Glutamatergic neuron (in vitro differentiated cells): ENCODE data around the gene CORO1A. TPM values are rescaled to one million over a fixed set of nuclear protein-coding genes. Genes with fewer than 3 reads are reported as not detected.
"Not testable (repeated sequence)": the region's sequence is repeated elsewhere in the genome, so short reads cannot be mapped to it uniquely, and the experiment has no call there.

Experiments
- DNase-seq: peaks from one replicate; pipeline ENCODE4 v3.0.0; 2022
- H3K27ac Mint-ChIP-seq: one replicate; pipeline ENCODE4 v1.8.0; 2020; ENCODE audit warnings: mild to moderate bottlenecking, mixed read lengths, inconsistent platforms; ENCODE audit not compliant: unreplicated experiment
- H3K27me3 Mint-ChIP-seq: one replicate; pipeline ENCODE4 v1.8.0; 2020; ENCODE audit warnings: mild to moderate bottlenecking, moderate library complexity, mixed read lengths, inconsistent platforms; ENCODE audit not compliant: unreplicated experiment
- H3K36me3 Mint-ChIP-seq: one replicate; pipeline ENCODE4 v1.8.0; 2020; ENCODE audit warnings: mild to moderate bottlenecking, mixed read lengths, inconsistent platforms; ENCODE audit not compliant: unreplicated experiment
- H3K4me1 Mint-ChIP-seq: one replicate; pipeline ENCODE4 v1.8.0; 2020; ENCODE audit warnings: mild to moderate bottlenecking, low read depth, mixed read lengths, inconsistent platforms; ENCODE audit not compliant: unreplicated experiment
- H3K4me3 Mint-ChIP-seq: one replicate; pipeline ENCODE4 v1.8.0; 2020; ENCODE audit warnings: mild to moderate bottlenecking, mixed read lengths, inconsistent platforms; ENCODE audit not compliant: unreplicated experiment
- H3K9me3 Mint-ChIP-seq: one replicate; pipeline ENCODE4 v1.8.0; 2020; ENCODE audit warnings: mild to moderate bottlenecking, moderate library complexity, mixed read lengths, inconsistent platforms; ENCODE audit not compliant: unreplicated experiment
- CTCF ChIP-seq: fragments of 200-600 bp; sonication (generic); IDR thresholded peaks from one replicate; pipeline ENCODE4 v1.5.0; 2021; ENCODE audit not compliant: partially characterized antibody, unreplicated experiment
- total RNA-seq: library from RNA; stranded (reverse); fragmentation: NEBNext Ultra II Directional; extraction: Animal tissue kit (Norgen Biotek cat#: 25700); gene quantifications from one replicate; pipeline ENCODE4 v1.2.1, GENCODE V29; 2021; ENCODE audit not compliant: unreplicated experiment

CORO1A gene
- total RNA-seq, 1 donor from 2014 or later, result 75.2 TPM

GRCh38 chr16:30155188-30155587 is 28.2 kb upstream of the CORO1A start:
- no peak for DNase-seq
- H3K27ac Mint-ChIP-seq, result no peak overlapping the region
- no peaks in the 10 kb centered on the region for H3K4me1 Mint-ChIP-seq
- peaks cover 2% of the 10 kb centered on the region for H3K9me3 Mint-ChIP-seq
- no peak overlapping the region for H3K4me3 Mint-ChIP-seq
- no peaks in the 10 kb centered on the region for H3K36me3 Mint-ChIP-seq
- no peak for TF ChIP-seq CTCF
- peaks cover 4% of the 10 kb centered on the region for H3K27me3 Mint-ChIP-seq

DNA sequence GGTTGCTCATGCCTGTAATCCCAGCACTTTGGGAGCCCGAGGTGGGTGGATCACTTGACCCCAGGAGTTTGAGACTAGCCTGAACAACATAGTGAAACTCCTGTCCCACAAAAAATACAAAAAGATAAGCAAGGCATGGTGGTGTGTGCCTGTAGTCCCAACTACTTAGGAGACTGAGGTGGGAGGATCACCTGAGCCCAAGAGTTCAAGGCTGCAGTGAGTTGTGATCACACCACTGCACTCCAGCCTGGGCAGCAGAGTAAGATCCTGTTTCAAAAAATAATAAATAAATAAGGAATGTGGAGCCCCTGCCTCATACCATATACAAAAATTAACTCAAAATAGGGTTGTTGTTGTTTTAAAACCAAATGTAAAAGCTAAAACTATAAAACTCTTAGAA is 26.2 kb upstream of the CORO1A start:
- Mint-ChIP-seq H3K4me1 (no peaks in the 10 kb centered on the region), H3K27me3 (no peaks in the 10 kb centered on the region), H3K27ac (no peak overlapping the region)

DNA sequence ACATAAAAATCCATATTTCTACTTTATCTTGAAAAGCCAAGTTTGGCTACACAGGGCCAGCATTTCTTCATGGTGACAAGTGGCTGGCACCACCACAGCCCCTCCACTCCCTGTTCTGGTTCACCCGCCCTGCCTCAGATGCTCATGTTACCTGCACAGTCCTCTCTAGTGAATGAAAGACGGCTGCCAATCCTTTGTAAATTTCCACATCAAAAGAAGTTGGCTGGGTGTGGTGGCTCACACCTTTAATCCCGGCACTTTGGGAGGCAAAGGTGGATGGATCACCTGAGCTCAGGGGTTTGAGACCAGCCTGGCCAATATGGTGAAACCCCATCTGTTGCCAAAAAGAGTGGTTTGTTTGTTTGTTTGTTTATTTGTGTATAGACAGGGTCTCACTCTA is 19.9 kb upstream of the CORO1A start:
- Mint-ChIP-seq H3K27me3 (peaks cover 5% of the 10 kb centered on the region), H3K4me1 (peaks cover 1% of the 10 kb centered on the region), H3K27ac (no peak overlapping the region), H3K9me3 (peaks cover 7% of the 10 kb centered on the region), H3K4me3 (no peak overlapping the region), H3K36me3 (peaks cover 4% of the 10 kb centered on the region)
- DNase-seq, result no peak
- no peak for TF ChIP-seq CTCF

More for the DNA sequence above, 26.2 kb upstream of the CORO1A start:
- no peak for TF ChIP-seq CTCF
- no peak for DNase-seq
- H3K9me3 Mint-ChIP-seq, result peaks cover 2% of the 10 kb centered on the region
- H3K36me3 Mint-ChIP-seq, result no peaks in the 10 kb centered on the region
- no peak overlapping the region for H3K4me3 Mint-ChIP-seq

GRCh38 chr16:30166202-30166902 is 17.1 kb upstream of the CORO1A start:
- H3K9me3 Mint-ChIP-seq, result peaks cover 7% of the 10 kb centered on the region
- H3K4me1 Mint-ChIP-seq, result peaks cover 1% of the 10 kb centered on the region
- peak overlapping the region; percentile 36 for H3K27ac Mint-ChIP-seq
- peaks cover 5% of the 10 kb centered on the region for H3K27me3 Mint-ChIP-seq
- TF ChIP-seq CTCF, result no peak
- peaks cover 4% of the 10 kb centered on the region for H3K36me3 Mint-ChIP-seq
- DNase-seq, result no peak
- no peak overlapping the region for H3K4me3 Mint-ChIP-seq

DNA sequence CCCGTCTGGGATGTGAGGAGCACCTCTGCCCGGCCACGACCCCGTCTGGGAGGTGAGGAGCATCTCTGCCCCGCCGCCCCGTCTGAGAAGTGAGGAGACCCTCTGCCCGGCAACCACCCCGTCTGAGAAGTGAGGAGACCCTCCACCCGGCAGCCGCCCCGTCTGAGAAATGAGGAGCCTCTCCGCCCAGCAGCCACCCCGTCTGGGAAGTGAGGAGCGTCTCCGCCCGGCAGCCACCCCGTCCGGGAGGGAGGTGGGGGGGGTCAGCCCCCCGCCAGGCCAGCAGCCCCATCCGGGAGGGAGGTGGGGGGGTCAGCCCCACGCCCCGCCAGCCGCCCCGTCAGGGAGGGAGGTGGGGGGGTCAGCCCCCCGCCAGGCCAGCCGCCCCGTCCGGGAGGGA is 14.7 kb upstream of the CORO1A start:
- not testable (repeated sequence) for H3K4me3 Mint-ChIP-seq, H3K36me3 Mint-ChIP-seq, H3K27me3 Mint-ChIP-seq, H3K4me1 Mint-ChIP-seq, H3K27ac Mint-ChIP-seq, H3K9me3 Mint-ChIP-seq, DNase-seq

- H3K4me3 Mint-ChIP-seq, DNase-seq, H3K4me1 Mint-ChIP-seq, H3K36me3 Mint-ChIP-seq, H3K27me3 Mint-ChIP-seq, H3K9me3 Mint-ChIP-seq, H3K27ac Mint-ChIP-seq: not testable (repeated sequence)
Observed at GRCh38 chr16:30169416-30169815, 14.0 kb upstream of the CORO1A start.

- H3K9me3 Mint-ChIP-seq, H3K4me3 Mint-ChIP-seq, H3K27me3 Mint-ChIP-seq, H3K27ac Mint-ChIP-seq, H3K36me3 Mint-ChIP-seq, DNase-seq, H3K4me1 Mint-ChIP-seq: not testable (repeated sequence)
Observed at GRCh38 chr16:30170145-30170544, 13.3 kb upstream of the CORO1A start.
